H1 (cell line): ENCODE data around the gene SMARCA1. TPM values are rescaled to one million over a fixed set of nuclear protein-coding genes. Genes with fewer than 3 reads are reported as not detected.

Experiments
- CTCF ChIA-PET: fragments of 300-600 bp; sonication (Branson Sonifier 250); formaldehyde crosslinking; loops from one replicate; lab custom pipeline; 2021; ENCODE audit not compliant: partially characterized antibody; lab: Charles Lee
- POLR2A ChIA-PET: fragments of 300-600 bp; sonication (Branson Sonifier 250); formaldehyde crosslinking; loops from one replicate; lab custom pipeline; 2021; ENCODE audit warnings: inconsistent platforms; ENCODE audit not compliant: partially characterized antibody; lab: Charles Lee
- DNase-seq, 2 experiments: peaks; one replicate each; pipeline versions ENCODE4 v3.0.0 to v3.0.0-alpha.2; 2010 to 2022; ENCODE audit warnings: low spot score in 2 of 2, low read depth in 1 of 2, mixed read lengths in 1 of 2
- FAIRE-seq: peaks from 2 replicates; lab custom pipeline; 2011; peaks lifted over from hg19 to GRCh38; lab: Jason Lieb, UNC
- H2AFZ ChIP-seq: 2 replicates; pipeline ENCODE4 v1.8.1; 2012; ENCODE audit warnings: low read length, inconsistent platforms
- H2AK5ac ChIP-seq: 2 replicates; pipeline ENCODE4 v1.6.1; 2013; ENCODE audit warnings: low read depth, low read length
- H2BK120ac ChIP-seq: replicated peaks from 2 replicates; pipeline ENCODE3; 2013; ENCODE audit warnings: low read depth, low read length, inconsistent platforms
- H2BK12ac ChIP-seq: 2 replicates; pipeline ENCODE4 v1.6.1; 2013; ENCODE audit warnings: low read depth, low read length
- H2BK15ac ChIP-seq: 2 replicates; pipeline ENCODE4 v1.6.1; 2013; ENCODE audit warnings: low read length
- H2BK20ac ChIP-seq: 2 replicates; pipeline ENCODE4 v1.6.1; 2013; ENCODE audit warnings: low read length
- H2BK5ac ChIP-seq: 2 replicates; pipeline ENCODE4 v1.6.1; 2013; ENCODE audit warnings: low read depth, low read length
- H3K14ac ChIP-seq: 2 replicates; pipeline ENCODE4 v1.6.1; 2013; ENCODE audit warnings: inconsistent platforms; ENCODE audit not compliant: insufficient read length
- H3K18ac ChIP-seq: 2 replicates; pipeline ENCODE4 v1.6.1; 2013; ENCODE audit warnings: low read length; ENCODE audit errors: extremely low read depth
- H3K23ac ChIP-seq: 2 replicates; pipeline ENCODE4 v1.6.1; 2013; ENCODE audit warnings: inconsistent platforms; ENCODE audit not compliant: insufficient read length
- H3K23me2 ChIP-seq: 2 replicates; pipeline ENCODE4 v1.6.1; 2013; ENCODE audit warnings: low read depth, low read length
- H3K27ac ChIP-seq: 2 replicates; pipeline ENCODE4 v1.6.1; 2011; ENCODE audit warnings: low read depth, low read length, inconsistent platforms
- H3K27me3 ChIP-seq, 4 experiments: replicated peaks in 1 of 4; 1 replicate in 1 of 4; 2 replicates in 3 of 4; pipeline versions ENCODE4 v1.6.1 to v1.8.1; 2011 to 2013; ENCODE audit warnings: low read length in 3 of 4, mild to moderate bottlenecking in 3 of 4, inconsistent platforms in 2 of 4, mixed read lengths in 2 of 4, moderate library complexity in 1 of 4; ENCODE audit not compliant: control insufficient read depth in 3 of 4, insufficient read depth in 3 of 4; ENCODE audit errors: extremely low read depth in 1 of 4
- H3K36me3 ChIP-seq, 4 experiments: 2 replicates each; pipeline versions ENCODE4 v1.6.1 to v1.8.1; 2011 to 2013; ENCODE audit warnings: mild to moderate bottlenecking in 4 of 4, low read length in 3 of 4, moderate library complexity in 2 of 4, control low read depth in 1 of 4, inconsistent platforms in 1 of 4; ENCODE audit not compliant: insufficient read depth in 4 of 4, control insufficient read depth in 2 of 4
- H3K4ac ChIP-seq: replicated peaks from 2 replicates; pipeline ENCODE3; 2013; ENCODE audit warnings: low read length, low read depth, mixed read lengths, inconsistent platforms; ENCODE audit not compliant: insufficient read length
- H3K4me1 ChIP-seq, 4 experiments: replicated peaks in 1 of 4; 1 replicate in 1 of 4; 2 replicates in 3 of 4; pipeline versions ENCODE4 v1.6.1 to v1.8.1; 2011 to 2013; ENCODE audit warnings: low read length in 3 of 4, inconsistent platforms in 2 of 4, mixed read lengths in 1 of 4; ENCODE audit not compliant: insufficient read depth in 4 of 4, control insufficient read depth in 3 of 4
- H3K4me2 ChIP-seq, 2 experiments: 2 replicates each; pipeline versions ENCODE4 v1.6.1 to v1.8.1; 2011 to 2013; ENCODE audit warnings: low read depth in 2 of 2, low read length in 2 of 2, control low read depth in 1 of 2, inconsistent platforms in 1 of 2, mild to moderate bottlenecking in 1 of 2; ENCODE audit not compliant: insufficient read depth in 1 of 2
- H3K4me3 ChIP-seq, 4 experiments: fragments of 200-600, 300-600 bp in 1 of 4; sonication (generic), shearing (Covaris generic), sonication (Bioruptor Twin) in 1 of 4; 2 replicates each; pipeline versions ENCODE4 v1.5.1 to v1.8.1; 2011 to 2016; ENCODE audit warnings: low read length in 4 of 4, low read depth in 3 of 4, control low read depth in 2 of 4, inconsistent platforms in 2 of 4, mild to moderate bottlenecking in 2 of 4, mixed read lengths in 1 of 4, moderate library complexity in 1 of 4; ENCODE audit not compliant: insufficient read depth in 2 of 4; ENCODE audit errors: extremely low read depth in 1 of 4
- H3K56ac ChIP-seq: replicated peaks from 2 replicates; pipeline ENCODE3; 2013; ENCODE audit warnings: low read depth, mild to moderate bottlenecking, mixed read lengths, low read length, inconsistent platforms; ENCODE audit not compliant: insufficient read length
- H3K79me1 ChIP-seq: 2 replicates; pipeline ENCODE4 v1.6.1; 2013; ENCODE audit warnings: low read depth, low read length, control low read depth
- H3K79me2 ChIP-seq, 2 experiments: 2 replicates each; pipeline versions ENCODE4 v1.6.1 to v1.8.1; 2012 to 2013; ENCODE audit warnings: low read length in 2 of 2, mild to moderate bottlenecking in 2 of 2, inconsistent platforms in 1 of 2; ENCODE audit not compliant: insufficient read depth in 2 of 2, control insufficient read depth in 1 of 2
- H3K9ac ChIP-seq, 4 experiments: replicated peaks in 1 of 4; 1 replicate in 1 of 4; 2 replicates in 3 of 4; pipeline versions ENCODE4 v1.6.1 to v1.8.1; 2011 to 2013; ENCODE audit warnings: low read depth in 3 of 4, low read length in 3 of 4, control low read depth in 2 of 4, mild to moderate bottlenecking in 2 of 4, moderate library complexity in 2 of 4, inconsistent platforms in 1 of 4; ENCODE audit errors: extremely low read depth in 1 of 4
- H3K9me3 ChIP-seq, 2 experiments: 2 replicates each; pipeline versions ENCODE4 v1.6.1 to v1.8.1; 2012 to 2013; ENCODE audit warnings: mild to moderate bottlenecking in 2 of 2, moderate library complexity in 2 of 2, control low read depth in 1 of 2, inconsistent platforms in 1 of 2, low read depth in 1 of 2, low read length in 1 of 2, mixed read lengths in 1 of 2; ENCODE audit not compliant: insufficient read depth in 2 of 2
- H4K20me1 ChIP-seq, 2 experiments: replicated peaks in 1 of 2; 2 replicates each; pipeline versions ENCODE3 to v1.8.1; 2011 to 2013; ENCODE audit warnings: inconsistent platforms in 2 of 2, low read length in 2 of 2, mild to moderate bottlenecking in 1 of 2; ENCODE audit not compliant: insufficient read depth in 2 of 2, control insufficient read depth in 1 of 2
- H4K5ac ChIP-seq: 2 replicates; pipeline ENCODE4 v1.6.1; 2013; ENCODE audit warnings: low read length, low read depth, mixed read lengths, inconsistent platforms; ENCODE audit not compliant: insufficient read length
- H4K8ac ChIP-seq: 2 replicates; pipeline ENCODE4 v1.8.0; 2013; ENCODE audit warnings: mild to moderate bottlenecking, moderate library complexity, low read length, inconsistent platforms; ENCODE audit not compliant: insufficient read depth; ENCODE audit errors: extremely low read depth
- H4K91ac ChIP-seq: replicated peaks from 2 replicates; pipeline ENCODE3; 2013; ENCODE audit warnings: low read length, mixed read lengths, inconsistent platforms; ENCODE audit not compliant: insufficient read length
- CBX8 ChIP-seq: fragments of 300-800, 300-1000 bp; sonication (generic); IDR thresholded peaks from 2 replicates; pipeline ENCODE4 v1.7.1; 2016; ENCODE audit warnings: low read depth, low read length, borderline replicate concordance
- CEBPB ChIP-seq: IDR thresholded peaks from 2 replicates; pipeline ENCODE4 v1.6.1; 2012; ENCODE audit warnings: low read depth, low read length
- EP300 ChIP-seq, 2 experiments: IDR thresholded peaks; 1 replicate in 1 of 2; 2 replicates in 1 of 2; pipeline ENCODE4 v1.6.1; 2011 to 2012; ENCODE audit warnings: low read depth in 2 of 2, low read length in 2 of 2, mild to moderate bottlenecking in 2 of 2, borderline replicate concordance in 1 of 2, inconsistent platforms in 1 of 2, moderate library complexity in 1 of 2
- HDAC2 ChIP-seq, 2 experiments: fragments of 300-600 bp in 1 of 2; sonication (generic) in 1 of 2; IDR thresholded peaks; 2 replicates each; pipeline ENCODE4 v1.6.1; 2011 to 2012; ENCODE audit warnings: low read depth in 2 of 2, low read length in 2 of 2, mild to moderate bottlenecking in 2 of 2, moderate library complexity in 2 of 2, borderline replicate concordance in 1 of 2, inconsistent platforms in 1 of 2
- RFX5 ChIP-seq: IDR thresholded peaks from 2 replicates; pipeline ENCODE4 v1.6.1; 2011; ENCODE audit warnings: low read depth, low read length, improper control_type of control experiment, borderline replicate concordance
- ZNF274 ChIP-seq: IDR thresholded peaks from 2 replicates; pipeline ENCODE4 v1.7.0; 2012; ENCODE audit warnings: low read length, borderline replicate concordance; ENCODE audit errors: extremely low read depth
- WGBS, 2 experiments: shearing (Covaris generic) in 1 of 2; methylation state at CpG; one replicate each; pipeline versions ENCODE4 v1.1.6 to v1.1.7; 2013 to 2015; ENCODE audit warnings: low lambda C conversion rate in 2 of 2, mixed read lengths in 2 of 2, inconsistent platforms in 1 of 2, low coverage in 1 of 2, missing lambda C conversion rate in 1 of 2; ENCODE audit not compliant: insufficient replicate concordance in 2 of 2, insufficient coverage in 1 of 2, insufficient read length in 1 of 2; ENCODE audit errors: extremely low coverage in 1 of 2, missing lambda C conversion rate in 1 of 2; 5-methylcytosine and 5-hydroxymethylcytosine counted together
- polyA plus RNA-seq, 7 experiments: library from polyadenylated mRNA; depleted of rRNA in 3 of 7; stranded (reverse) in 5 of 7; unstranded in 2 of 7; fragments of >200 nt in 5 of 7; fragments of 200-250 nt in 2 of 7; gene quantifications; 1 replicate in 5 of 7; 2 replicates in 1 of 7; 4 replicates in 1 of 7; pipeline versions ENCODE4 v1.2.1 to v1.2.3, GENCODE V29; 2011 to 2013; ENCODE audit warnings: missing spikeins in 2 of 7, mixed read lengths in 2 of 7
- total RNA-seq: library from RNA; stranded (reverse); fragmentation: NEBNext Ultra II Directional; extraction: Animal tissue kit (Norgen Biotek cat#: 25700); gene quantifications from 2 replicates; pipeline ENCODE4 v1.2.1, GENCODE V29; 2021

Gene SMARCA1
- total and polyA plus RNA-seq, 2 of the 8 experiments (the other 6 are each of a cell fraction or from before 2014, with no cell fraction given): 13.1 to 54.4 TPM

DNA sequence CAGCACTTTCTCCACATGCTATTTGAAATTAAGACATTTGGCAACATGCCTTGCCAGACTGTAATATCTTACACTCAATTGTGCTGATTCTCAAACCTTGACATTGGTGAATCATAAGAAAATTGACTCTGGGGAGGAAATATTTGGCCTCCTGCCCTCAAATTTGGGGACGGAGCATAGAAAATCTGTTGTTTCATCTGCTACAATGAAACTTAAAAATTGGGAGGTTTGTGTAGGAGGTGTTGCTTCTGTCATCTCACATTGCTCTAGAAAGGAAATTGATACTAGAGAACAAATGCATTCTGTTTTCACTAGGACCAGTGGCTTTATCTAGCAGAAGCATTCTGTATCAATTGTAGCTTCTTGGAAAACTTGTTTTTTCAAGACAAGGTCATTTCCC is 22.1 kb upstream of the SMARCA1 start:
- CTCF ChIA-PET: no interaction called here
- H3K4me3 ChIP-seq: no peak overlapping the region
- 100% methylated on average over 1 of the region's 1 CpG; no CpG with 5 or more reads in 1 of the 2 experiments for WGBS, 2 experiments

More for the DNA sequence above, 22.1 kb upstream of the SMARCA1 start:
- Histone ChIP-seq H3K36me3 (peaks cover 0 to 21% (median 3%) of the 10 kb centered on the region in 4 experiments; a peak in 5 of 8 replicates), H3K9ac (no peak overlapping the region), H3K9me3 (no peaks in the 10 kb centered on the region), H3K14ac (no peak overlapping the region), H2BK12ac (no peak overlapping the region), H3K79me1 (no peaks in the 10 kb centered on the region), H3K56ac (no peak overlapping the region), H3K4ac (no peak overlapping the region), H4K5ac (no peak overlapping the region), H3K18ac (no peak overlapping the region), H3K4me2 (no peak overlapping the region), H2BK15ac (no peak overlapping the region), H3K23me2 (peaks cover 3% of the 10 kb centered on the region; the same call in 1 of the 2 replicates), H4K8ac (no peak overlapping the region), H3K27me3 (no peaks in the 10 kb centered on the region), H4K20me1 (peaks cover 0 to 1% of the 10 kb centered on the region in 2 experiments), H3K79me2 (peaks cover 0 to 5% of the 10 kb centered on the region in 2 experiments; a peak in 2 of 4 replicates), H2BK5ac (no peak overlapping the region), H2BK120ac (no peak overlapping the region), H2BK20ac (no peak overlapping the region), H3K23ac (no peak overlapping the region), H3K4me1 (no peaks in the 10 kb centered on the region), H3K27ac (no peak overlapping the region), H2AK5ac (no peak overlapping the region), H4K91ac (no peak overlapping the region), H2AFZ (no peak overlapping the region)
- no peak for FAIRE-seq
- TF ChIP-seq EP300 (IDR thresholded peaks at IDR 0.05; ENCODE audit: borderline replicate concordance in 1 of 2, low read depth in 2 of 2, low read length in 2 of 2) (no peak), HDAC2 (IDR thresholded peaks at IDR 0.05; ENCODE audit: borderline replicate concordance in 1 of 2, low read depth in 2 of 2, low read length in 2 of 2) (no peak), ZNF274 (no peak), CEBPB (no peak), RFX5 (no peak), CBX8 (no peak)
- DNase-seq: no peak
- POLR2A ChIA-PET: no interaction called here
